SK-N-SH treated with all-trans-retinoic acid at 6 μM for 48 hours (cell line): ENCODE data around the gene TMTC2.
"Not testable (repeated sequence)": the region's sequence is repeated elsewhere in the genome, so short reads cannot be mapped to it uniquely, and the experiment has no call there.

Experiments
- ATAC-seq: fragments of 200-7000 bp; cut with Tn5 transposase; 3 replicates; pipeline ENCODE4 v1.9.1; 2020; ENCODE audit warnings: mild to moderate bottlenecking, moderate library complexity
- ARNTL ChIP-seq: fragments of 450-650 bp; formaldehyde crosslinking; IDR thresholded peaks from 2 replicates; pipeline ENCODE4 v1.5.0; 2020; ENCODE audit warnings: low read depth, mild to moderate bottlenecking, moderate library complexity, borderline replicate concordance
- BACH2 ChIP-seq: fragments of 250-450 bp; sonication (Bioruptor Pico); IDR thresholded peaks from 2 replicates; pipeline ENCODE4 v1.9.0; 2021; ENCODE audit warnings: mild to moderate bottlenecking, borderline replicate concordance
- CSDC2 ChIP-seq: fragments of 250-450 bp; sonication (Bioruptor Pico); IDR thresholded peaks from 2 replicates; pipeline ENCODE4 v1.5.0; 2020; ENCODE audit warnings: mild to moderate bottlenecking, moderate library complexity
- CSRNP3 ChIP-seq: fragments of 250-450 bp; sonication (Bioruptor Pico); IDR thresholded peaks from 2 replicates; pipeline ENCODE4 v1.5.1; 2021; ENCODE audit warnings: mild to moderate bottlenecking, moderate library complexity
- ESRRG ChIP-seq: fragments of 250-450 bp; sonication (Bioruptor Pico); IDR thresholded peaks from 2 replicates; pipeline ENCODE4 v1.6.1; 2021; ENCODE audit warnings: mild to moderate bottlenecking
- GLIS3 ChIP-seq: fragments of 250-450 bp; sonication (Bioruptor Pico); IDR thresholded peaks from 2 replicates; pipeline ENCODE4 v1.5.0; 2020; ENCODE audit warnings: mild to moderate bottlenecking, moderate library complexity
- ISL1 ChIP-seq: fragments of 250-450 bp; sonication (Bioruptor Pico); IDR thresholded peaks from 2 replicates; pipeline ENCODE4 v2.1.2; 2022; ENCODE audit warnings: mild to moderate bottlenecking, moderate library complexity
- OSR1 ChIP-seq: fragments of 250-450 bp; sonication (Bioruptor Pico); IDR thresholded peaks from 2 replicates; pipeline ENCODE4 v1.8.0; 2022; ENCODE audit warnings: moderate library complexity, mild to moderate bottlenecking, inconsistent platforms
- PPARA ChIP-seq: fragments of 250-450 bp; sonication (Bioruptor Pico); IDR thresholded peaks from 2 replicates; pipeline ENCODE4 v1.5.0; 2020; ENCODE audit warnings: mild to moderate bottlenecking, borderline replicate concordance
- RARB ChIP-seq: fragments of 250-450 bp; sonication (Bioruptor Pico); IDR thresholded peaks from 2 replicates; pipeline ENCODE4 v1.8.0; 2021; ENCODE audit warnings: mild to moderate bottlenecking, moderate library complexity
- SNAI2 ChIP-seq: fragments of 250-450 bp; sonication (Bioruptor Pico); IDR thresholded peaks from 2 replicates; pipeline ENCODE4 v1.5.0; 2020; ENCODE audit warnings: mild to moderate bottlenecking, moderate library complexity
- TCF4 ChIP-seq: fragments of 250-450 bp; sonication (Bioruptor Pico); IDR thresholded peaks from 2 replicates; pipeline ENCODE4 v1.8.0; 2021; ENCODE audit warnings: mild to moderate bottlenecking, moderate library complexity, borderline replicate concordance
- ZC3H10 ChIP-seq: fragments of 250-450 bp; sonication (Bioruptor Pico); IDR thresholded peaks from 2 replicates; pipeline ENCODE4 v1.5.1; 2021; ENCODE audit warnings: mild to moderate bottlenecking, moderate library complexity
- ZFP3 ChIP-seq: fragments of 250-450 bp; sonication (Bioruptor Pico); IDR thresholded peaks from 2 replicates; pipeline ENCODE4 v1.5.0; 2020; ENCODE audit warnings: mild to moderate bottlenecking, moderate library complexity
- ZNF565 ChIP-seq: fragments of 450-650 bp; formaldehyde crosslinking; conservative IDR thresholded peaks from 2 replicates; pipeline ENCODE4 v1.5.0; 2020; ENCODE audit warnings: low read depth, mild to moderate bottlenecking, moderate library complexity
- ZNF70 ChIP-seq: fragments of 450-650 bp; formaldehyde crosslinking; IDR thresholded peaks from 2 replicates; pipeline ENCODE4 v1.5.0; 2020; ENCODE audit warnings: mild to moderate bottlenecking, moderate library complexity
- ZNF8 ChIP-seq: fragments of 450-650 bp; formaldehyde crosslinking; IDR thresholded peaks from 2 replicates; pipeline ENCODE4 v1.5.0; 2020; ENCODE audit warnings: mild to moderate bottlenecking, moderate library complexity
- TF ChIP-seq, protein P1 (sequence below): fragments of 250-450 bp; sonication (Bioruptor Pico); IDR thresholded peaks from 2 replicates; pipeline ENCODE4 v1.8.0; 2020; ENCODE audit warnings: mild to moderate bottlenecking, moderate library complexity, borderline replicate concordance
- TF ChIP-seq, protein P2 (sequence below): fragments of 250-450 bp; sonication (Bioruptor Pico); IDR thresholded peaks from 2 replicates; pipeline ENCODE4 v1.5.0; 2020; ENCODE audit warnings: mild to moderate bottlenecking, moderate library complexity

The TMTC2 gene

DNA sequence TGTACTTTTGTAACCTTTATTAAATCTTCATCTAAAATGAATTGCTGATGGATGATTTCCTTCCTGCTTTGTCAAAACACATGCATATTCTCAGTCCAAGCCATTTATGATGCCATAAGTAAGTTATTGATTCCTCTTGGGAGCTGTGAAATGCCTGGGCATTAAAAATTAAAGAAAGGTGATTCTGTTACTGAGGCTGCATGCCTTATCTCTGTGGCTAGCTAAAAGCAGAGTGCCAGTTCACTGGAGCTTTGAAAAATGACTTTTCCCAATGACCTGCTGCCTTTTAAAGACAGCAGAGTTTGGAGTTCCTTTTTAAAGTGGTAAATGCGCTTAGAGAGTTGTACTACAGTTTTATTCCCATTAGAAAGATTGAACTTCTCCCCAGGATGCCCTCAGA, 152.1 kb downstream of the TMTC2 start:
- no peak for ATAC-seq
- no peak for TF ChIP-seq ARNTL

GRCh38 chr12:82839796-82840195, 153.1 kb downstream of the TMTC2 start:
- no peak for ATAC-seq
- no peak for TF ChIP-seq ZNF565 (CRISPR knock-in tag)
- TF ChIP-seq ZC3H10 (CRISPR knock-in tag) = no peak
- TF ChIP-seq ISL1 (CRISPR knock-in tag) = no peak
- TF ChIP-seq SNAI2 (CRISPR knock-in tag) = no peak
- TF ChIP-seq, protein P1, sequence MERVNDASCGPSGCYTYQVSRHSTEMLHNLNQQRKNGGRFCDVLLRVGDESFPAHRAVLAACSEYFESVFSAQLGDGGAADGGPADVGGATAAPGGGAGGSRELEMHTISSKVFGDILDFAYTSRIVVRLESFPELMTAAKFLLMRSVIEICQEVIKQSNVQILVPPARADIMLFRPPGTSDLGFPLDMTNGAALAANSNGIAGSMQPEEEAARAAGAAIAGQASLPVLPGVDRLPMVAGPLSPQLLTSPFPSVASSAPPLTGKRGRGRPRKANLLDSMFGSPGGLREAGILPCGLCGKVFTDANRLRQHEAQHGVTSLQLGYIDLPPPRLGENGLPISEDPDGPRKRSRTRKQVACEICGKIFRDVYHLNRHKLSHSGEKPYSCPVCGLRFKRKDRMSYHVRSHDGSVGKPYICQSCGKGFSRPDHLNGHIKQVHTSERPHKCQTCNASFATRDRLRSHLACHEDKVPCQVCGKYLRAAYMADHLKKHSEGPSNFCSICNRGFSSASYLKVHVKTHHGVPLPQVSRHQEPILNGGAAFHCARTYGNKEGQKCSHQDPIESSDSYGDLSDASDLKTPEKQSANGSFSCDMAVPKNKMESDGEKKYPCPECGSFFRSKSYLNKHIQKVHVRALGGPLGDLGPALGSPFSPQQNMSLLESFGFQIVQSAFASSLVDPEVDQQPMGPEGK (CRISPR knock-in tag) = no peak
- no peak for TF ChIP-seq RARB (CRISPR knock-in tag)
- TF ChIP-seq, all 23 proteins: peak for 0

GRCh38 chr12:82841487-82841904, 154.8 kb downstream of the TMTC2 start:
- TF ChIP-seq CSDC2 (CRISPR knock-in tag) (no peak), TCF4 (CRISPR knock-in tag) (no peak)
- TF ChIP-seq, protein P2, sequence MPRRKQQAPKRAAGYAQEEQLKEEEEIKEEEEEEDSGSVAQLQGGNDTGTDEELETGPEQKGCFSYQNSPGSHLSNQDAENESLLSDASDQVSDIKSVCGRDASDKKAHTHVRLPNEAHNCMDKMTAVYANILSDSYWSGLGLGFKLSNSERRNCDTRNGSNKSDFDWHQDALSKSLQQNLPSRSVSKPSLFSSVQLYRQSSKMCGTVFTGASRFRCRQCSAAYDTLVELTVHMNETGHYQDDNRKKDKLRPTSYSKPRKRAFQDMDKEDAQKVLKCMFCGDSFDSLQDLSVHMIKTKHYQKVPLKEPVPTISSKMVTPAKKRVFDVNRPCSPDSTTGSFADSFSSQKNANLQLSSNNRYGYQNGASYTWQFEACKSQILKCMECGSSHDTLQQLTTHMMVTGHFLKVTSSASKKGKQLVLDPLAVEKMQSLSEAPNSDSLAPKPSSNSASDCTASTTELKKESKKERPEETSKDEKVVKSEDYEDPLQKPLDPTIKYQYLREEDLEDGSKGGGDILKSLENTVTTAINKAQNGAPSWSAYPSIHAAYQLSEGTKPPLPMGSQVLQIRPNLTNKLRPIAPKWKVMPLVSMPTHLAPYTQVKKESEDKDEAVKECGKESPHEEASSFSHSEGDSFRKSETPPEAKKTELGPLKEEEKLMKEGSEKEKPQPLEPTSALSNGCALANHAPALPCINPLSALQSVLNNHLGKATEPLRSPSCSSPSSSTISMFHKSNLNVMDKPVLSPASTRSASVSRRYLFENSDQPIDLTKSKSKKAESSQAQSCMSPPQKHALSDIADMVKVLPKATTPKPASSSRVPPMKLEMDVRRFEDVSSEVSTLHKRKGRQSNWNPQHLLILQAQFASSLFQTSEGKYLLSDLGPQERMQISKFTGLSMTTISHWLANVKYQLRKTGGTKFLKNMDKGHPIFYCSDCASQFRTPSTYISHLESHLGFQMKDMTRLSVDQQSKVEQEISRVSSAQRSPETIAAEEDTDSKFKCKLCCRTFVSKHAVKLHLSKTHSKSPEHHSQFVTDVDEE = 0 out of 2 replicates have a peak, but pooled peaks have one; percentile 41
- ATAC-seq = peak; percentile 51; the same call in 1 of the 3 replicates

- TF ChIP-seq ZNF8 (CRISPR knock-in tag) (no peak), ZFP3 (CRISPR knock-in tag) (no peak), ISL1 (CRISPR knock-in tag) (no peak), ZNF565 (CRISPR knock-in tag) (no peak), TCF4 (CRISPR knock-in tag) (no peak)
- TF ChIP-seq, all 23 proteins: peak for 0
- no peak for ATAC-seq
These were observed 155.8 kb downstream of the TMTC2 start for GRCh38 chr12:82842480-82842879.

DNA sequence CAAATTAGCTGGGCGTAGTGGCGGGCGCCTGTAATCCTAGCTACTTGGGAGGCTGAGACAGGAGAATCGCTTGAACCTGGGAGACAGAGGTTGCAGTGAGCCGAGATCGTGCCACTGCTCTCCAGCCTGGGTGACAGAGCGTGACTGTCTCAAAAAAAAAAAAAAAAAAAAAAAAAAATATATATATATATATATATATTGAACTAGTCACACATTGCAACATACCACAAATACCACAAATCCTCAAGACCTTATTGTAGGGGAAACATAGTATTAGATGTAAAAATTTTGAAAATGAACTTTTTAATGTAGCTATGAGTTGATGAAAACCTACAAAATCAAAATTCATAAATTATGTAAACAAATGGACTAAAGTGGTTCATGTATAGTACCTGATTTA, 158.4 kb downstream of the TMTC2 start:
- ATAC-seq = not testable (repeated sequence)

DNA sequence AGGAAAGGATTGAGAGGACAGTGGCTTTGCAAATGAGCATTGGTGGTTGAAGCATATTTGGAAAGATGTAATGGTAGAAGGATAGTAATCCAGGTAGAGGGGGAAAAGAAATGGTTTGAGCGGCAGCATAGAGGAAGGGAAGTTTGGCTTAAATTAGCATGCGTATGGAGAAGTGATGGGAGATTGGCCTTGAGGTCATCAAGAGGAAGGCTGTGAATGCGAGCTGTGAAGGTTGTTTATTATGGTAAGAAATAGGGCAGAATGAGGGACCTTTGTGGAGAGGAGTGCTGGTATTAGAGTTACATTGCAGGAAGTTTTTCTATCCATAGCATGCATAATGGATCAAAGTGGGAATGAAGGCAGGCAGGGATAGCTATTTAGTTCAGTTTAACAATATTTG, 162.1 kb downstream of the TMTC2 start:
- no peak for ATAC-seq
- TF ChIP-seq ARNTL = no peak
- no peak for TF ChIP-seq ZNF565 (CRISPR knock-in tag)
- no peak for TF ChIP-seq ISL1 (CRISPR knock-in tag)
- no peak for TF ChIP-seq OSR1 (CRISPR knock-in tag)
- TF ChIP-seq ZC3H10 (CRISPR knock-in tag) = no peak
- TF ChIP-seq GLIS3 (CRISPR knock-in tag) = no peak
- TF ChIP-seq CSRNP3 = no peak
- no peak for TF ChIP-seq PPARA (CRISPR knock-in tag)
- no peak for TF ChIP-seq ESRRG (CRISPR knock-in tag)
- no peak for TF ChIP-seq BACH2 (CRISPR knock-in tag)

GRCh38 chr12:82852529-82852928, 165.8 kb downstream of the TMTC2 start:
- ATAC-seq = no peak
- TF ChIP-seq PPARA (CRISPR knock-in tag) (no peak), CSRNP3 (no peak), ISL1 (CRISPR knock-in tag) (no peak), ZNF70 (CRISPR knock-in tag) (no peak), OSR1 (CRISPR knock-in tag) (no peak), SNAI2 (CRISPR knock-in tag) (no peak), GLIS3 (CRISPR knock-in tag) (no peak)
- TF ChIP-seq, protein P1 (CRISPR knock-in tag) = no peak
